OCI-M1 (cell line): ENCODE results near the gene KCNIP2.
"Not testable (repeated sequence)": the region's sequence is repeated elsewhere in the genome, so short reads cannot be mapped to it uniquely, and the experiment has no call there.

Source experiments
- DNase-seq: peaks from one replicate; lab custom pipeline; 2025; lab: John Stamatoyannopoulos, UW

The KCNIP2 gene

DNA sequence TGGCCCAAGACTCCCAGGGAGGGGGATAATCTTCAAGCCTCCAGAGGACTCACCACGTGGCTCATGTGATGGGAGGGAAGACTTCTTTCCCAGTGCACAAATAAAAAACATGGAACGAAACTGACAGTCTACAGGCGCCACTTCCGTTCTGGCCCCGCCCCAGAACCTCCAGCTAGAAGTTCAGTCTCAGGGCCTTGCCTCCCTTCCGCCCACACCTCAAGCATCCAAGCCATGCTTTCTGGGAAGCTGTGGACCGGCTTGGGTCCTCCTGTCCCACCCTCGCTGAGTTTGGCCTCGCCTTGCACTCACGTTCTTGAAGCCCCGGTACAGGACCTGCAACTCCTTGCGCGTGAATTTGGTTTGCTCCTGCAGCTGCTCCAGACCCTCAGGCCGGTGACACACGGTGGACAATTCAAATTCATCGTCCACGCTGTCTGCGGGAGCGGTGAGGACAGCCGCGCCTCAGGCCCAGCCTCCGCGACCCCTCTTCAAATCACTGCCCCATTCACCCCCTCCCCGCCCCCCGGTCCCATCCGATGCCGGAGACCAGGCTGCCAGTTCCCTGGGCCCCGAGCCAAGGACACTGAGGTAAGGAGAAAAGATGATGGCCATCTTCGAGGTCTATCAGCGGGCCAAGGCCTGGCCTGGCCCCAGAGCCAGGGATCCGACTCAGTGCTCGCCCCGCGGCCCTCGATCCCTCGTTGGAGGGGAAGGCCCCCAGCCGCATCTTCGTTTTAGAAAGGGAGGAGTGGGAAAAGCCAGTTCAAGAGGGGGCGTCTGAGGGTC lies 14.6 kb downstream of the KCNIP2 start:
- no peak for DNase-seq

DNA sequence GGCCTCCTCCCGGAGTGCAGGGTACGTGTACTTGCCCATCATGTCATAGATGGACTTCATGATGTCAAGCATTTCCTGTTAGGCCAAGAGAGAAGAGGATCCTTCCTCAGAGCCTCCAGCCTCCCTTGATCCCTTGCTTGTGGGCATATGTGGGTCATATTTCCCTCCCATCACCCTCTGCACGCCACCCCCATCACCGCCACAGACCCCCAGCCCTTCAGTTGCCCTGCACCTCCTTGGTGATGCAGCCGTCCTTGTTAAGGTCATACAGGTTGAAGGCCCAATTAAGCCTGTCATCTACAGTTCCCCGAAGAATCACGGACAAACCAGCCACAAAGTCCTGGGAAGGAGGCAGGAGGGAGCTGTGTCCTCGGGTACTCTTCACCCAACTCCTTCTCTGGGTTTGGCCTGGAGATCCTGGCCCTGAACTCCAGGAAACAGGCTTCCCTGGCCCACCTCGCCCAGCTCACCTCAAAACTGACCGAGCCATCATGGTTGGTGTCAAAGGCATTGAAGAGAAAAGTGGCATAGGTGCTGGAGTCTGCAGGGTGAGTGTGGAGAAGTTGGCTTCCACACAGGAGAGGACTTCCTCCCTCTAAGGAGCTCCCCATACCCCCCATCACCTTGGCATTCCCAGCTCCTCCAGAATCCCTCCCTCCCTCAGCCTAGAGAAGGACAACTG lies 15.5 kb downstream of the KCNIP2 start:
- no peak for DNase-seq

DNA sequence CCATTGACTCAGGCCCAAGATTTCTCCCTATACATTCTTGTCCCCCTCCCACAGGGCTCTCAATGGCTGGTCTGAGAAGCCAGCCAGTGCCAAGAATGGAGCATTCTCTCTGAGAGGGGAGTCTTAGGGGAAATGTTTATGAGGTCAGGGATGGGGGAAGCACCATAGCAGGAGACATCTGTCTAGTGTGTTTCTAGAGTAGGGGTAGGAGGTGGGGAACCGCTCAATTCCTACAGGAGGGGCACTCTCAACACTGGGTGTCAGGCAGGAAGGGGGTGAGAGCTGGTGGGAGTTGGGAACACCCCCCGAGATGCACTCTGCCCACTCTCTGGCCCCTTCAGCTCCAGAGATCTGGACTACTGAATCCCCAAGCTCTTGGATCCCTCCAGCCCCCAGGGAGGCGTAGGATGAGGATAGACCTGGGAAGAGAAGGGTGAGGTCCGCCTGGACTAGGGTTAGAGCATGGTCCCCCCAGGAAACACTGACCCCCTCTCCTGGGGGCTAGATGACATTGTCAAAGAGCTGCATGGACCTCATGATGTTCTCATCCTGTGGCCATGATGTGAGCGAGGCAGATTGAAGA lies 16.7 kb downstream of the KCNIP2 start:
- DNase-seq: no peak

DNA sequence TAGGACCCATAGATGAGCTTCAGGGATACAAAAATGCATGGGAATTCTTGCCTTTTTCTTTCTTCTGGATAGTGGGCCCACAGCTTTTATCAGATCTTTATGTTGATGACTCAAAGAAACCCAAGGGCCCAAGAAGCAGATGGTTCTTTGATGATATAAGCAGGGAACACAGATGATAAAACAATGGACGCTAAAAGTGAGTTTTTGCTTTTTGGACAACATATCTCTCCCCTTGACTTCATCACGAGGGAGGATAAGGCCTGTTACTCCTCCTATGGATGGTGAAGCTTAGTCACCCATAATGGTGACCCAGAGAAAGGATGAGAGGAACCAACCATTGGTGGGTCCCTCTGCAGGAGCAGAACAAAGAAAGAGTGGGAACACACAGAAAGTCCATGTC lies 18.9 kb downstream of the KCNIP2 start:
- DNase-seq: peak; percentile 82

DNA sequence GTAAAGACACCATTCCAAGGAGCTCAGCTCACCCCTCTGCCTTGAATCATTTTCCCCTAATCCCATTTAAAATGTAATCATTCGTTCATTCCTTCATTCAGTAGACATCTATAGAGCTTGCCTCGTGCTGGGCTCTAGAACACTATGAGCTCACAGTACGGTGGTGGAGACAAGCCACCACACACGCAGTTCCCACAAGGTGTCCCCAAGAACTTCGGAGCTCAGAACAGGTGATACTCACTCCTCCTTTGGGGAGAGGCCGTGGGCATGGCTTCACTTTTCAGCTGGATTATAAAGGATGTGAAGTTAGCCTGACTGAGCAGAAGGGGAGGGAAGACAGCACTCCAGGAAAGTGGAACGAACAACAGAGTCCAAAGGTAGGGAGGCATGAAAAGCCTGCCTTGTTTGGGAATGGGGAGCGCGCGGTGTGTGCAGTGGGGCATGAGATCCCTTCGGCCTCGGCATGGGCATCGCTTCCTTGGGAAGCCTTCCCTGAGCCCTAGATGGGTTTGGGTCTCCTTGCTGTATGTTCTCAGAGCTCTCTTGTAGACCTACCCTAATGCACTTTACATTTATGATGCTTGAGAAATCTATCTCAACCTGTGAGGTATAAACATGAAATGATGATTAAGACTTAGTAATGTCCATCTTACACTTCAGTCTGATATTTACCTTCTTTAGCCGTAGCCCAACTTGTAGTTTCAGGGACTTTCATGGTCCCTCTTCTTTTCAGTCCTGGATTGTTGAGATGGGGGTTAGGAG lies 24.5 kb downstream of the KCNIP2 start:
- DNase-seq: no peak

DNA sequence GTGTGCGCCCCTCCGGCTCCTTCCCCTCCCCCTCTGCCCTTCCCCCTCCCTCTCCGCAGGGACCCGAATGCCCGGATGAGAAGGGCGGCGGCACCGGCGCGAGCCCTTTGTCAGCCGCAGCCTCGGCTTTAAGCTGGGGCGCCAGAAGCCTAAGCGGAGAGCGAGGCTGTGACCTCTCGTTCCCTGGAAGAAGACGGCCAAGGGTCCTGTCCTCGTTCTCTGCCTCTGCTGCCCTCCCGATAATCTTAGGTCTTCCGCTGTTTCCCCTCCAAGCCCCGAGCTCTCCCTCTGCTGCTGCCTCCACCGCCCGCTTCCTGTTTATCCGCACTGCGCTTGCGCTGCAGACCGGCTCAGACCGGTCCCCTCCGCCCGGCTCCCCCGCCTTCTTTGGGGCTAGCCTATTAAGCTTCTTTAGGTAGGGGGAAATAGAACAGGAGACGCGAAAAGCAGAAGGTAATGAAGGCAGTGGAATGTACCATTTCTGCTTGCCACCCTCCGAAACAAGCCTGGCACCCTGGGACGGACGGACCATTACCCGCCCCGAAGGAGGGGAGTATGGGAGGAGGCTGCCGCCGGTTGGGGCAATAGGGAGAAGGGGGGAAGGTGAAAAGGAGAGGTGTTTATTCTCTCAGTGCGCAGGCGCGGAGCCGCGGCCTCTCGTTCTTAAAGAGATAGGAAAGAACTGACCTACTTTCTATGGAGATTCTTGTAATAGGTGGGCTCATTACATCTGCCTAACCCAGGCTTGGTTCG lies 25.3 kb downstream of the KCNIP2 start, which contains the start of gene OGA:
Gene OGA (minus strand): TSS at position 326 of the 753 bp plus-strand sequence. CDS start 422 bp downstream, outside the sequence.
- DNase-seq: peak; percentile 100

DNA sequence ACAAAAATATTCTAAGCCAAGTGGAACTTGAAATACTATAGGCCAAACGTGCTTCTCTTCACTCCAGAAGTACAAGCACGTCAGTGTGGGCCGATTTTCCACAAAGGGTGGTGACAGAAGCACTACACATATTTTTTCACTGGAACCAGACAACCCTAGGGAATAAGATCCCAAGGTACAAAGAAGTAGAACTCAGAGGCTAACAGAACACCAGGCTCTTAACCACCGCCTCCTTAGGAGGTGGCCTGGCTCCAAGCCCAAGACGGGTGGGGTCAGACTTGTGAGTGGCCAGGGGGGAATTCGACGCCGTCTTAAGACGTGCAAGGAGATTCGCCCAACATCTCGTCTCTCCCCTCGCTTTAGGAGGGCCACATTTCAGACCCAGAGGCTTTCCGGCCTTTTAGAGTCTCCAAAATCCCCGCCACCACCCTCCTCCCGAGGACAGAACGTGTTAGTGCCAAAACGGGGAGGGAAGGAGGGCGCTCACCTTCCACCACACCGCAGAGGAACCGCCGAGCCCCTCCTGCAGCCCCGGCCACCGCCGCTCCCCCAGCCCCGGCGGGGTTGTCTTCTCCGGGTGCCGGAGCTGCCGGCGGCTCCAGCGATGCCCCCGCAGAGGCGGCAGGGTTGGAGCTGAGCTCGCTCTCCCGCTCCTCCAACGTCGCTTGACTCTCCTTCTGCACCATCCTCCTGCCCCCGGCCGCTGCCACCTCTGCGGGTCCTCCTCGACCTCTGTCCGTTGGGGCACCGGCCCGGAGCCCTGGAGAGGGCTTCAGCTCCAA lies 26.1 kb downstream of the KCNIP2 start:
- peak; percentile 91 for DNase-seq

DNA sequence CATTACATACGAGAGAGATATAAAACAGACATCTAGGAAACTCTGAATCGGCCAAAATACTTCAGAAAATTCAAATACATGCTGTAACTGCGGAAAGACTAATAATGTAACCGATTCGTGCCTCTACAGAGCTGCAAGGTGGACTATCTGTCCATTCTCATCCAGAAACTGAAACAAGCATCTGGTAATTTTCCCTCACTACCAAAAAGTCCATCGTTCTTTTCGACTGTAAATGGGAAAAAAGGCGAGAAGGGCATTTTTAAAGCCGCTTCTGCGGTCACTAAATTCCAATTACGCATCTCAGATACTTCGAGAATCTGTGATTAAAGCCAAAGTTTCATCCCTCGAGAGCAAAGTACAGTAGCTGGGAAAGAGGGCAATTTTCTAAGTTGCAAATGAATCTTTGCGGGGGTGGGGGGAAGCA lies 26.7 kb downstream of the KCNIP2 start:
- DNase-seq: no peak

DNA sequence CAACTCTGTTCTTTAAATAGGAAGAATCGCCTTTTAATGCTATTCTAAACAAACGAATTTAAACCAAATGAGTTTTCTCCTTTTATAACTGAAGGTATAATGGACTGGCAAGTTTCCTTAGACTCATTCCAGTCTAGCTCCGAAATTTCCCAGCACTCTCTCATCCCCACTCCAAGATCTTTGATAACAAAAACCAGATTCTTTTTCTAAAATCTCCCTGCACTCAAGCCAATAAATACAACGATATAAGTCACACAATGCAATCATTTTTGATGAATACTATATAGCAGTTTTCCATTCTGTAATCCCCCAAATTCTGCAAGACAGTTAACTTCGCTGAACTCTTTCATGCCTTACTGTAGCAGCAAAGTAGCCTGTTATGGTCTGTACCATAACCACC lies 27.2 kb downstream of the KCNIP2 start:
- DNase-seq: no peak

DNA sequence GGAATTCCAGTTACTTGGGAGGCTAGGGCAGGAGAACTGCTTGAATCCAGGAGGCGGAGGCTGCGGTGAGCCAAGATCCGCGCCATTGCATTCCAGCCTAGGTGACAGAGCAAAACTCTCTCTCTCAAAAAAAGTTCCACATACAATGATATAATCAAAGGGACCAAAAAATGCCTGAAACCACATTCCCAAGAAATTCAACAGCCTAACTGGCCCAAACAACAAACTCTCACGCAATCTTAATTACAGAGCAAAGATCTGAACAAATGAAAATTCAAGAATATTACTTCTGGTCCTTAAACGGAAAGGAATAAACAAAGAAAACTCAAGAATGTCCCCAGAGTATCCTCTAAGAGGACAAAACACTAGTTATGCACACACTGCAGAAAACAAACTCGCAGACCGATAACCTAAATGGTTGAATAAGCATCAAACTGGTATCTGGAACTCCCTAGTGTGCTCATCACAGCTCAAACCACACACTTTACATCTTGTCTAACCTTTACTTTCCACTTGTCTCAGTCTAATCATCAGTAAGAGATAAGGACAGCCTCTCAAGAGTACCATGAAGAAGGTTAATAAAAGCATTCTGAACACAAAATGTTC lies 29.0 kb downstream of the KCNIP2 start:
- peak; percentile 43 for DNase-seq

DNA sequence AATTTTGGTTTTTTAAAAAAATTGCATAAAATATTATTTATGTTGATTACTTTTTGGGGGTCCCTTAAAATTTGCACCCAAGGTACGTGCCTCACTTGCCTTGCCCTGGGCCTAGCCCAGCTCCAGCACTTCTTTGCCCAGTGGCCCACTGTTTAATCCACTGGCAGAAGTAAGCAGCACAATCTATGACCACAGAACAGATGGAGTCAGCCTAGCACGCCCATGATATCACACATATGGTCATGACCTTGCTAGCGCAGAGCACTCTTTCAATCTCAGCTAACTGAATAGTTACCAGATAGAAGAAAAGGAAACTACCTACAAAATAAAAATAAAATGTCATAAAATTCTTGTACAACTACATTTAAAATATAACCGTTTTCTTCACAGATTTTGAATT lies 31.0 kb downstream of the KCNIP2 start:
- DNase-seq: no peak

DNA sequence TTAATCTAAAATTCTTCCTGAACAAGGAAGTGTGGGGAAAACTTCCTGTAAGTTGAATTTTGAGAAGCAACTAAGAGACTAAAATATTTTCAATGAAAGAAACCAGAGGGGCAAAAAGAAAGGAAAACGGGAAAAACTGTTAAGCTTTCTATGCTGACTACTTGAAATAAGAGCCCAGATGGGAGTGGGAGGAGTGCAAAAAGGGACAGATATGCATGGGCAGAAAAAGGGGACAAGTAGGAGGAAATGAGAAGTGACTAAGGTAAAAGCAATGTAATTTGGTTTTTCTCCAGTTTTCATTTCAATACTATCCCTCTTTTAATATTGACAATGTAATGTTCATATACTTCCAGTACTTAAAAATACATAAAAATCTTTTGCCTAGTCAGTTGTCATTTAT lies 36.4 kb downstream of the KCNIP2 start:
- DNase-seq: no peak

DNA sequence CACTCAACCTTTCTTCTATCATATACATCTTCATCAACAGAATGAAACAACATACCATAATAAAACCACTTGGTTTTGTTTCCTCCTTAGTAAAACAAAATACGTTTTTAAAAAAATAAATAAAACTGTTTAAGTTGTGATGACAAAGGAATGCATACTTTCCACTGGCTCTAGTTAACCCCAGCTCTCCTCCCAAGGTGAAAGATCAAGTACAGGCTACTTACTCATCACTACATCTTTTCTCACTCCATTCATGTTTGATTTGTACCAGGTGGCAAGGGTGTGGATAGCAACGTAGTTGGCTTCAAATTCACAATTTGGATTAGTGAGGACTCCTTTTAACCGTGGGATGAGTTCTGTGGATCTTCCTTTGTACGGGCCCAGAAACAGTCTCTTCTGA lies 40.1 kb downstream of the KCNIP2 start:
- no peak for DNase-seq

DNA sequence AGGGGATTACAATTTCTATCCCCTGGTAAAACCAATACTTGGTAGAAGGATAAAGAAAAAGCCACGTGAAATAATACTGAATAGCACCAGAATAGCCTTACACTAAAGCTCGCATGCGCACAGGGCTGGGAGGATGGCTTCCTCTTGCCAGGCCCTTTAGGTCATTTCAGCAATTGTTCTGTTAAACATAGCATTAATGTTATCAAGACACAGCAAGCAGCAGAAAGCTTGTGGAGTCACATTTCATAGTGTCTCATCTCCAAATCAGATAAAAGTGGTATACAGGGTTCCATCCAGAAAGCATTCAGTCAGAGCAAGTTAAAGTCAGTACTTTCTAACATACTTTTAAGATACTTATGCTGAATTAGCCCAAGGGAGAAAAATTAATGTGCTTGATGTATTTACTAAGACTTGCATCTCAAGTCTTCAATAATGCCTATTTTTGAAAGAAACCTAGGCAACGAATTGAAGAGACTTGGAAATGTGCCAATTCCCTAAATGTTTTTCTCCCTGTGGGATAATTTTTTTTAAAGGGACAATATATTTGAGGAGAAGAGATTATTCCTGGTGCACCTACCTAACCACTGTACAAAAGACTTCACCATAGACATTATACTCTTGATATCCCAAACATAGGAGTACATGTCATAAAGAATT lies 46.1 kb downstream of the KCNIP2 start:
- peak; percentile 90 for DNase-seq

DNA sequence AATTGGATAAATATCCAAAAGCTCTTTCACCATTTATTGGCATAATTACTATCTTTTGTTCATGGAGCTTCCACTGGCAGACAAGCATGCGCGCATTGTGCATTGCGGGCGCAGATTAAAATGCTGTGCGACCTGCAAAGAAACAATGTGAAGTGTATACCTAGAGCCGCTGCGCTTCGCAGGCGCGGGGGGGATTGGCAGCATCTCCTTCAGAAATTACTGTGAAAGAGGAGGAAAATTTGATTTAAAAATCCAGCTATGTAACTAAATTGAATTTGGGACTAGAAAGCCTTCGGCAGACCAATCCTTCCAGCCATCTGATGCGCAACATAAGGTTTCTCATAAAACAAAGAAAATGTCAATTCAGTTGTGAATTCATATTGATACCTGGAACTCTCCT lies 50.1 kb downstream of the KCNIP2 start:
- no peak for DNase-seq

DNA sequence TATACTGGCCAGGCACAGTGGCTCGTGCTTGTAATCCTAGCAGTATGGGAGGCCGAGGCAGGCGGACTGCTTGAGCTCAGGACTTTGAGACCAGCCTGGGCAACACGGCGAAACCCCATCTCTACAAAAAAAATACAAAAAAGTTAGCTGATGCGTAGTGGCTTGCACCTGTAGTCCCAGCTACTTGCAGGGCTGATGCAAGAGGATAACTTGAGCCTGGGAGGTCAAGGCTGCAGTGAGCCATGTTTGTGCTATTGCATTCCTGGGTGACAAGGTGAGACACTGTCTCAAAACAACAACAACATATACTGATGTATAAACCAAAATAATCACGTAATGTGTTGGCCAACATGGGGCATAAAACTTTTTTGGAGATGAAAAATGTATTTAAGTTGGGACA lies 53.9 kb downstream of the KCNIP2 start:
- DNase-seq: no peak

DNA sequence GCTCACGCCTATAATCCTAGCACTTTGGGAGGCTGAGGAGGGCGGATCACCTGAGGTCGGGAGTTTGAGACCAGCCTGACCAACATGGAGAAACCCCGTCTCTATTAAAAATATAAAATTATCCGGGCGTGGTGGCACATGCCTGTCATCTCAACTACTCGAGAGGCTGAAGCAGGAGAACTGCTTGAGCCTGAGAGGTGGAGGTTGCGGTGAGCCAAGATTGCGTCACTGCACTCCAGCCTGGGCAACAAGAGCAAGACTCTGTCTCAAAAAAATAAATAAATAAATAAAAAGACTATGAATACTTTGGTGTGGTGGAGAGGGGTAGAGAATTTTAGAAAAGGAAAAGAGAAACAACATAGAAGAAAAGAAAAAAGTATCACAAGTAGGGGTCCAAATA lies 54.4 kb downstream of the KCNIP2 start:
- DNase-seq: not testable (repeated sequence)

DNA sequence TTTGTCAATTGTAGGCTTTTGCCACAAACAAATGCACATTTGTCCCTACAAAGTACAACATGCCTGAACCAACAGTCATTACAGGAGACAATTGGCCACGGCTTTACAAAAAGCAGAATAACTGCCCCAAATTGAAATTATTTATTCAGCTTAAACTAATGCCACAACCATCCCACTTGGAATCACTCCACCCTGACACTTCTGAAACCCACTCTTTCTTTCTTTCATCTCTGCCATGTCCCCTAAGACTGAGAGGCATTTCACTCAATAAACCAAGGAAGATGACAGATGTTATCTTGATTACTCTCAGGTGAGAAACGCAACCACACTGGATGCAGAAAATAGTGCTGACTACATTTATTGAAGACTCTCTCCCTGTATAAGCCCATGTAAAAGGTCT lies 57.8 kb downstream of the KCNIP2 start:
- DNase-seq: no peak

DNA sequence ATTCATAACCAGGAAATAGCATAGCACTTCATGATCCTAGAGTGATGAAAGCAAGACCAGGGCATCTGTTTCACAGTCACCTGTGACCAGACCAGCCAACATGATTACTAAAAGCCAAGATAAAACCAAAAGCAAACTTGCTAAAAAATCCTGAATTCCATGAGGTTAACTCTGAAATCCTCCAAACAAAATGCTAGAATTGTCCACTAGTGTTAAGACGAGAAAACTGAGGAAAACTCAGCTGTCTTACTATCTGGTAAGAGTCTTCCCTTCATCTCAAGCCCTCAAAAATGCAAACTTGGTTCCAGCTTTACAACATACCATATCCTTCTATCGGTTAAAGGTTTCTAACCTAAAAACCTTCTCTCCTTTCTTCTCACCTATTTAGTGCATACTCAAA lies 59.0 kb downstream of the KCNIP2 start:
- DNase-seq: peak; percentile 37

DNA sequence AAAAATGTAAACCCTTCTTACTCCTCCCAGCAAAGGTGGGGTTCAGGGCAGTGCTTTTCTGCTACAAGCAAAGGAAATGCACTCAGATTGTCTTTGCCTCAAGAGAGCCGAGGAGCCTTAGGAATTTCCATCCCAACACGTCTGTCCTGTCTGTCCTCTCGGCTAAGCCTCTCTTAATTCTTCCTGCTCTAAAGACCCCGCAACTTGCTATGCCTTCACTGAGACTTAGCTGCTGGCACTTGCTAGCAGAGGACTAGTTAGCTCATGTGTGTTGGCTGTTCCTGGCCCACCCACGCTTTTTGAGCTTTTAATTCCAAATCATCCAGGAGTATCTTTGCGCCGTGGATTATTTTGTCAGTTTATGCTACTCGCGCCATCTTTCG lies 59.9 kb downstream of the KCNIP2 start:
- peak; percentile 67 for DNase-seq
